Measurements from ENCODE around the gene DSCAM. TPM values are rescaled to one million over a fixed set of nuclear protein-coding genes. Genes with fewer than 3 reads are reported as not detected.

The DSCAM gene
- total and polyA plus RNA-seq, 2 experiments from 2014 or later: 0.07 TPM; not detected in 1

DNA sequence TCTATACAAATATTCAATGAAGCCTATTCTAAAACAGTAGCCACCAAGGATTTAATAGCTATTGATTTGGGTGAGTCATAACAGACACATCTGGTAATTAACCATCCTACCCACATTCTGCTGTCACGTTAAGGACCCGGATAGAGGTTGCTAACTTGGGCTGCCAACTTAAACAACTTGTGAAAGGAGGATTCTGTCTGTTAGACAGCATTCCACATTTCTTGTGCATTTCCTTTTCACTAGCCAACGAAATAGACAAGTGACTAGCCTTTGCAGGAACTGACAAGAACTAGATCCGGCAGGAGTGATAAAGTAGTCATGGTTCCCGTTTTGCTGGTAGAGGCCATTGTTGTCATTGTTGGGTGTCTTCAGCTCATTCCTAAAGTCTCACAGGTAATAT, 9.5 kb downstream of the DSCAM start (continued):
- TF ChIP-seq, protein P1, sequence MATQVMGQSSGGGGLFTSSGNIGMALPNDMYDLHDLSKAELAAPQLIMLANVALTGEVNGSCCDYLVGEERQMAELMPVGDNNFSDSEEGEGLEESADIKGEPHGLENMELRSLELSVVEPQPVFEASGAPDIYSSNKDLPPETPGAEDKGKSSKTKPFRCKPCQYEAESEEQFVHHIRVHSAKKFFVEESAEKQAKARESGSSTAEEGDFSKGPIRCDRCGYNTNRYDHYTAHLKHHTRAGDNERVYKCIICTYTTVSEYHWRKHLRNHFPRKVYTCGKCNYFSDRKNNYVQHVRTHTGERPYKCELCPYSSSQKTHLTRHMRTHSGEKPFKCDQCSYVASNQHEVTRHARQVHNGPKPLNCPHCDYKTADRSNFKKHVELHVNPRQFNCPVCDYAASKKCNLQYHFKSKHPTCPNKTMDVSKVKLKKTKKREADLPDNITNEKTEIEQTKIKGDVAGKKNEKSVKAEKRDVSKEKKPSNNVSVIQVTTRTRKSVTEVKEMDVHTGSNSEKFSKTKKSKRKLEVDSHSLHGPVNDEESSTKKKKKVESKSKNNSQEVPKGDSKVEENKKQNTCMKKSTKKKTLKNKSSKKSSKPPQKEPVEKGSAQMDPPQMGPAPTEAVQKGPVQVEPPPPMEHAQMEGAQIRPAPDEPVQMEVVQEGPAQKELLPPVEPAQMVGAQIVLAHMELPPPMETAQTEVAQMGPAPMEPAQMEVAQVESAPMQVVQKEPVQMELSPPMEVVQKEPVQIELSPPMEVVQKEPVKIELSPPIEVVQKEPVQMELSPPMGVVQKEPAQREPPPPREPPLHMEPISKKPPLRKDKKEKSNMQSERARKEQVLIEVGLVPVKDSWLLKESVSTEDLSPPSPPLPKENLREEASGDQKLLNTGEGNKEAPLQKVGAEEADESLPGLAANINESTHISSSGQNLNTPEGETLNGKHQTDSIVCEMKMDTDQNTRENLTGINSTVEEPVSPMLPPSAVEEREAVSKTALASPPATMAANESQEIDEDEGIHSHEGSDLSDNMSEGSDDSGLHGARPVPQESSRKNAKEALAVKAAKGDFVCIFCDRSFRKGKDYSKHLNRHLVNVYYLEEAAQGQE (IDR thresholded peaks at IDR 0.05; ENCODE audit: unreplicated experiment): no peak
- TF ChIP-seq STAT1 (IDR thresholded peaks at IDR 0.05; ENCODE audit: unreplicated experiment) (no peak), NANOG (IDR thresholded peaks at IDR 0.05; ENCODE audit: borderline replicate concordance) (no peak), ZNF114 (CRISPR knock-in tag; IDR thresholded peaks at IDR 0.05) (no peak), EZH2 (IDR thresholded peaks at IDR 0.05; ENCODE audit: low read depth, unreplicated experiment) (no peak)

DNA sequence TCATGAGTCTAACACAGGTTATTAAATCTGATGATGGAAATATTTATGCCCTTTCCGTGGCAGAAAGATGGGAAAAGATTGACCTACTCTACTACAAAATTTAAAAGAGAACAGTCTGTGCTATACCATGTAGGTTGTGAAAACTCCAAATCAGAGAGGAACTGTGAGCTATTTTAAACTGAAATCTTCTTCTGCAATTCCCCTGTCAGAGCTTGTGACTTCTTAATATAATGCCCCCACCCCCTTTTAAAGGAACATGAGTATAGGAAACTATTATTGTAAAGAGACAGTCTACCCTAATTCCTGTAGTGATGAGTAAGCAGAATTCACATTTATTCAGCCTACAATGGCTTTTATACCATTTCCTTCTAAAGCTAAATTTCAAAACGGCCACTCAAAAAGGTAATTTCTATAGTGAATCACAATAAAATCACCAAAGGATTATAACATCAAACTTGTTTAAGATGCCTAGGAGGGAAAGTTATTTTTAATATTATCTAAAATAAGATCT, 11.7 kb downstream of the DSCAM start:
- Histone ChIP-seq H3K79me2 (replicated peaks; ENCODE audit: insufficient read depth) (no peaks in the 10 kb centered on the region), H3K36me3 (ENCODE audit: insufficient read depth) (no peaks in the 10 kb centered on the region), H3K4me3 (no peak overlapping the region), H3K9me2 (ENCODE audit: insufficient read depth) (no peaks in the 10 kb centered on the region), H3F3A (replicated peaks; ENCODE audit: low read depth) (no peaks in the 10 kb centered on the region), H3K4me1 (ENCODE audit: insufficient read depth) (no peaks in the 10 kb centered on the region), H3K27me3 (ENCODE audit: insufficient read depth) (0 out of 2 replicates have a peak, but pooled peaks cover 1% of the 10 kb centered on the region), H2AFZ (no peak overlapping the region), H4K20me1 (replicated peaks; ENCODE audit: insufficient read depth) (no peaks in the 10 kb centered on the region), H3K4me2 (no peak overlapping the region), H3K27ac (ENCODE audit: low read depth) (no peak overlapping the region)
- Mint-ChIP-seq H3K4me1 (no peaks in the 10 kb centered on the region), H3K27me3 (ENCODE audit: insufficient read depth, low read depth, poor library complexity) (peaks cover 3% of the 10 kb centered on the region), H3K4me3 (no peak overlapping the region), H3K27ac (no peak overlapping the region), H3K9me3 (peaks cover 86% of the 10 kb centered on the region), H3K36me3 (ENCODE audit: low read depth) (peaks cover 3% of the 10 kb centered on the region; the same call in 1 of the 3 replicates)
- DNase-seq (ENCODE audit: low spot score) (no peak), ATAC-seq (no peak)
- TF ChIP-seq EZH2phosphoT487 (IDR thresholded peaks at IDR 0.05; ENCODE audit: unreplicated experiment) (no peak), NANOG (IDR thresholded peaks at IDR 0.05; ENCODE audit: borderline replicate concordance) (no peak), JUNB (IDR thresholded peaks at IDR 0.05; ENCODE audit: unreplicated experiment) (no peak), STAT1 (IDR thresholded peaks at IDR 0.05; ENCODE audit: unreplicated experiment) (no peak), ZNF114 (CRISPR knock-in tag; IDR thresholded peaks at IDR 0.05) (no peak), ZNF331 (CRISPR knock-in tag; IDR thresholded peaks at IDR 0.05; ENCODE audit: low read depth) (no peak)
- TF ChIP-seq, protein P2, sequence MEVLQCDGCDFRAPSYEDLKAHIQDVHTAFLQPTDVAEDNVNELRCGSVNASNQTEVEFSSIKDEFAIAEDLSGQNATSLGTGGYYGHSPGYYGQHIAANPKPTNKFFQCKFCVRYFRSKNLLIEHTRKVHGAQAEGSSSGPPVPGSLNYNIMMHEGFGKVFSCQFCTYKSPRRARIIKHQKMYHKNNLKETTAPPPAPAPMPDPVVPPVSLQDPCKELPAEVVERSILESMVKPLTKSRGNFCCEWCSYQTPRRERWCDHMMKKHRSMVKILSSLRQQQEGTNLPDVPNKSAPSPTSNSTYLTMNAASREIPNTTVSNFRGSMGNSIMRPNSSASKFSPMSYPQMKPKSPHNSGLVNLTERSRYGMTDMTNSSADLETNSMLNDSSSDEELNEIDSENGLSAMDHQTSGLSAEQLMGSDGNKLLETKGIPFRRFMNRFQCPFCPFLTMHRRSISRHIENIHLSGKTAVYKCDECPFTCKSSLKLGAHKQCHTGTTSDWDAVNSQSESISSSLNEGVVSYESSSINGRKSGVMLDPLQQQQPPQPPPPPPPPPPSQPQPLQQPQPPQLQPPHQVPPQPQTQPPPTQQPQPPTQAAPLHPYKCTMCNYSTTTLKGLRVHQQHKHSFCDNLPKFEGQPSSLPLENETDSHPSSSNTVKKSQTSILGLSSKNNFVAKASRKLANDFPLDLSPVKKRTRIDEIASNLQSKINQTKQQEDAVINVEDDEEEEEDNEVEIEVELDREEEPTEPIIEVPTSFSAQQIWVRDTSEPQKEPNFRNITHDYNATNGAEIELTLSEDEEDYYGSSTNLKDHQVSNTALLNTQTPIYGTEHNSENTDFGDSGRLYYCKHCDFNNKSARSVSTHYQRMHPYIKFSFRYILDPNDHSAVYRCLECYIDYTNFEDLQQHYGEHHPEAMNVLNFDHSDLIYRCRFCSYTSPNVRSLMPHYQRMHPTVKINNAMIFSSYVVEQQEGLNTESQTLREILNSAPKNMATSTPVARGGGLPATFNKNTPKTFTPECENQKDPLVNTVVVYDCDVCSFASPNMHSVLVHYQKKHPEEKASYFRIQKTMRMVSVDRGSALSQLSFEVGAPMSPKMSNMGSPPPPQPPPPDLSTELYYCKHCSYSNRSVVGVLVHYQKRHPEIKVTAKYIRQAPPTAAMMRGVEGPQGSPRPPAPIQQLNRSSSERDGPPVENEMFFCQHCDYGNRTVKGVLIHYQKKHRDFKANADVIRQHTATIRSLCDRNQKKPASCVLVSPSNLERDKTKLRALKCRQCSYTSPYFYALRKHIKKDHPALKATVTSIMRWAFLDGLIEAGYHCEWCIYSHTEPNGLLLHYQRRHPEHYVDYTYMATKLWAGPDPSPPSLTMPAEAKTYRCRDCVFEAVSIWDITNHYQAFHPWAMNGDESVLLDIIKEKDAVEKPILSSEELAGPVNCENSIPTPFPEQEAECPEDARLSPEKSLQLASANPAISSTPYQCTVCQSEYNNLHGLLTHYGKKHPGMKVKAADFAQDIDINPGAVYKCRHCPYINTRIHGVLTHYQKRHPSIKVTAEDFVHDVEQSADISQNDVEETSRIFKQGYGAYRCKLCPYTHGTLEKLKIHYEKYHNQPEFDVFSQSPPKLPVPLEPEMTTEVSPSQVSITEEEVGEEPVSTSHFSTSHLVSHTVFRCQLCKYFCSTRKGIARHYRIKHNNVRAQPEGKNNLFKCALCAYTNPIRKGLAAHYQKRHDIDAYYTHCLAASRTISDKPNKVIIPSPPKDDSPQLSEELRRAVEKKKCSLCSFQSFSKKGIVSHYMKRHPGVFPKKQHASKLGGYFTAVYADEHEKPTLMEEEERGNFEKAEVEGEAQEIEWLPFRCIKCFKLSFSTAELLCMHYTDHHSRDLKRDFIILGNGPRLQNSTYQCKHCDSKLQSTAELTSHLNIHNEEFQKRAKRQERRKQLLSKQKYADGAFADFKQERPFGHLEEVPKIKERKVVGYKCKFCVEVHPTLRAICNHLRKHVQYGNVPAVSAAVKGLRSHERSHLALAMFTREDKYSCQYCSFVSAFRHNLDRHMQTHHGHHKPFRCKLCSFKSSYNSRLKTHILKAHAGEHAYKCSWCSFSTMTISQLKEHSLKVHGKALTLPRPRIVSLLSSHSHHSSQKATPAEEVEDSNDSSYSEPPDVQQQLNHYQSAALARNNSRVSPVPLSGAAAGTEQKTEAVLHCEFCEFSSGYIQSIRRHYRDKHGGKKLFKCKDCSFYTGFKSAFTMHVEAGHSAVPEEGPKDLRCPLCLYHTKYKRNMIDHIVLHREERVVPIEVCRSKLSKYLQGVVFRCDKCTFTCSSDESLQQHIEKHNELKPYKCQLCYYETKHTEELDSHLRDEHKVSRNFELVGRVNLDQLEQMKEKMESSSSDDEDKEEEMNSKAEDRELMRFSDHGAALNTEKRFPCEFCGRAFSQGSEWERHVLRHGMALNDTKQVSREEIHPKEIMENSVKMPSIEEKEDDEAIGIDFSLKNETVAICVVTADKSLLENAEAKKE (CRISPR knock-in tag; IDR thresholded peaks at IDR 0.05): no peak
- TF ChIP-seq, protein P3, sequence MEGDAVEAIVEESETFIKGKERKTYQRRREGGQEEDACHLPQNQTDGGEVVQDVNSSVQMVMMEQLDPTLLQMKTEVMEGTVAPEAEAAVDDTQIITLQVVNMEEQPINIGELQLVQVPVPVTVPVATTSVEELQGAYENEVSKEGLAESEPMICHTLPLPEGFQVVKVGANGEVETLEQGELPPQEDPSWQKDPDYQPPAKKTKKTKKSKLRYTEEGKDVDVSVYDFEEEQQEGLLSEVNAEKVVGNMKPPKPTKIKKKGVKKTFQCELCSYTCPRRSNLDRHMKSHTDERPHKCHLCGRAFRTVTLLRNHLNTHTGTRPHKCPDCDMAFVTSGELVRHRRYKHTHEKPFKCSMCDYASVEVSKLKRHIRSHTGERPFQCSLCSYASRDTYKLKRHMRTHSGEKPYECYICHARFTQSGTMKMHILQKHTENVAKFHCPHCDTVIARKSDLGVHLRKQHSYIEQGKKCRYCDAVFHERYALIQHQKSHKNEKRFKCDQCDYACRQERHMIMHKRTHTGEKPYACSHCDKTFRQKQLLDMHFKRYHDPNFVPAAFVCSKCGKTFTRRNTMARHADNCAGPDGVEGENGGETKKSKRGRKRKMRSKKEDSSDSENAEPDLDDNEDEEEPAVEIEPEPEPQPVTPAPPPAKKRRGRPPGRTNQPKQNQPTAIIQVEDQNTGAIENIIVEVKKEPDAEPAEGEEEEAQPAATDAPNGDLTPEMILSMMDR (conservative IDR thresholded peaks at IDR 0.05; ENCODE audit: low read depth in 2 of 2): no peak

Data from GM23338 (cell line).